SU-DHL-6 (cell line): ENCODE results near the gene OTOGL.

ENCODE experiments used
- EZH2phosphoT487 ChIP-seq: fragments of 200-600 bp; sonication (generic), shearing (Covaris generic); conservative IDR thresholded peaks from 2 replicates; pipeline ENCODE4 v1.6.1; 2018; ENCODE audit warnings: mild to moderate bottlenecking, antibody characterized with exemption, low read length, moderate library complexity, mixed read lengths
- TF ChIP-seq, protein P1 (sequence below): fragments of 200-600 bp; sonication (generic); IDR thresholded peaks from one replicate; pipeline ENCODE4 v1.5.1; 2017; ENCODE audit warnings: antibody characterized with exemption, mild to moderate bottlenecking, low read length, moderate library complexity; ENCODE audit not compliant: insufficient read depth, poor library complexity, severe bottlenecking

DNA sequence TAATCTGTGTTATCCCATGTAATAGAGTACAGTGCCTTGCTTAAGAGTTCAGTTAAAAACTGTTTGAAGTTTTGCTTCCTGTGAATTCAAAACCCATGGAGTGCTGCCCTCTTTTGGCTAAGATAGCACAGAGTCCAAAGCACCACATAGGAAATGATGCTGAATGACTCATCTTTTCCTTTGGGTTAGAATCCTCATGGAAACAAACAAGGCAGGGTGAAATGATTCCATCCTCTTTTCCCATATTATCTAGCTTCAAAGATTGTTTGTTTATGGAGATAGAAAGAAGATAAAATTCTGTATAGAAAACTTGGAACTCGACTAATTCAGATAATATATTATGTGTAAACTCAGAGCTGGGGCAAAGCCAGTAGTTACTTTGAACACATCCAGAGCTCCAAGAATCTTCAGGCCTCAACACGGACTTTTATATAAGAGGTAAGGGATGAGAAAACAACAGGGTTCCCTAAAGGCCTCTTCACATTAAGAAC lies 87.4 kb downstream of the OTOGL start:
- TF ChIP-seq, protein P1, sequence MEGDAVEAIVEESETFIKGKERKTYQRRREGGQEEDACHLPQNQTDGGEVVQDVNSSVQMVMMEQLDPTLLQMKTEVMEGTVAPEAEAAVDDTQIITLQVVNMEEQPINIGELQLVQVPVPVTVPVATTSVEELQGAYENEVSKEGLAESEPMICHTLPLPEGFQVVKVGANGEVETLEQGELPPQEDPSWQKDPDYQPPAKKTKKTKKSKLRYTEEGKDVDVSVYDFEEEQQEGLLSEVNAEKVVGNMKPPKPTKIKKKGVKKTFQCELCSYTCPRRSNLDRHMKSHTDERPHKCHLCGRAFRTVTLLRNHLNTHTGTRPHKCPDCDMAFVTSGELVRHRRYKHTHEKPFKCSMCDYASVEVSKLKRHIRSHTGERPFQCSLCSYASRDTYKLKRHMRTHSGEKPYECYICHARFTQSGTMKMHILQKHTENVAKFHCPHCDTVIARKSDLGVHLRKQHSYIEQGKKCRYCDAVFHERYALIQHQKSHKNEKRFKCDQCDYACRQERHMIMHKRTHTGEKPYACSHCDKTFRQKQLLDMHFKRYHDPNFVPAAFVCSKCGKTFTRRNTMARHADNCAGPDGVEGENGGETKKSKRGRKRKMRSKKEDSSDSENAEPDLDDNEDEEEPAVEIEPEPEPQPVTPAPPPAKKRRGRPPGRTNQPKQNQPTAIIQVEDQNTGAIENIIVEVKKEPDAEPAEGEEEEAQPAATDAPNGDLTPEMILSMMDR, result peak; percentile 55
- no peak for TF ChIP-seq EZH2phosphoT487
